Osteocyte (in vitro differentiated cells): ENCODE measurements around the gene GALNTL6. TPM values are rescaled to one million over a fixed set of nuclear protein-coding genes. Genes with fewer than 3 reads are reported as not detected.

Source experiments
- DNase-seq: peaks from one replicate; pipeline ENCODE4 v3.0.0; 2021; ENCODE audit warnings: mixed read lengths; ENCODE audit not compliant: unreplicated experiment; ENCODE audit errors: extremely low spot score
- H3K27ac Mint-ChIP-seq: one replicate; pipeline ENCODE4 v1.8.0; 2021; ENCODE audit warnings: mild to moderate bottlenecking, mixed read lengths; ENCODE audit not compliant: unreplicated experiment
- H3K27me3 Mint-ChIP-seq: one replicate; pipeline ENCODE4 v1.8.0; 2021; ENCODE audit warnings: mixed read lengths; ENCODE audit not compliant: unreplicated experiment
- H3K36me3 Mint-ChIP-seq: one replicate; pipeline ENCODE4 v1.8.0; 2021; ENCODE audit warnings: mixed read lengths; ENCODE audit not compliant: unreplicated experiment
- H3K4me1 Mint-ChIP-seq: one replicate; pipeline ENCODE4 v1.8.0; 2021; ENCODE audit warnings: mixed read lengths; ENCODE audit not compliant: unreplicated experiment
- H3K4me3 Mint-ChIP-seq: one replicate; pipeline ENCODE4 v1.8.0; 2021; ENCODE audit warnings: mild to moderate bottlenecking, moderate library complexity, mixed read lengths; ENCODE audit not compliant: unreplicated experiment
- H3K9me3 Mint-ChIP-seq: one replicate; pipeline ENCODE4 v1.8.0; 2021; ENCODE audit warnings: mixed read lengths; ENCODE audit not compliant: unreplicated experiment
- total RNA-seq: library from RNA; stranded (reverse); gene quantifications from 2 replicates; pipeline ENCODE4 v1.2.1, GENCODE V29; 2021
- TF ChIP-seq, protein P1 (sequence below): fragments of 200-600 bp; sonication (generic); IDR thresholded peaks from 2 replicates; pipeline ENCODE4 v1.5.0; 2021; ENCODE audit warnings: antibody characterized with exemption, mild to moderate bottlenecking, moderate library complexity

Gene GALNTL6
- total RNA-seq, 1 donor from 2014 or later = not detected

DNA sequence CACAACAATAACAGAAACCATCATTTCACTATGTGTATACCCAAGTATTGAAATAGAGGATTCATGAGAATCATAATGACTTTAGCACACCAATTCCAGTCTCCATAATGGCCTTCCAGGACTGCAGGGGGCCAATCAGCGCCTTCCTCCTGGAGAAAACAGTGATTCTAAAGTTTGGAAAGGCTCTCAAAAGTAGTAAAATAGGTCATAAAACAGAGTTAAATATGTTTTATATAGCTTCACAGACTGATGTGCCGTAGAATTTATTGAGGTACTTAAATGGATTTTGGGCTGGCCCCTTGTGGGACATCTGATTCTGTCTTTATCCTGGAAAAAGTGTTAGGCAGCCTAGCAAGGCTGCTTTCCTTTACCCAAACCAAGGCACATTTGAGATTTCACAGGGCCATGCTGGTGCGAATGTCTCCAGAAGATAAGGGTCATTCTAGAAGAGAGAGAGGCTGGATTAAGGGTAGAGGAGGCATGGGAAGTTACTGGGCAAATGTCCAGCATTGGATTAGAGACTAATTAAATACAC lies 543.9 kb downstream of the GALNTL6 start:
- no peak for DNase-seq
- H3K4me3 Mint-ChIP-seq = no peak overlapping the region

DNA sequence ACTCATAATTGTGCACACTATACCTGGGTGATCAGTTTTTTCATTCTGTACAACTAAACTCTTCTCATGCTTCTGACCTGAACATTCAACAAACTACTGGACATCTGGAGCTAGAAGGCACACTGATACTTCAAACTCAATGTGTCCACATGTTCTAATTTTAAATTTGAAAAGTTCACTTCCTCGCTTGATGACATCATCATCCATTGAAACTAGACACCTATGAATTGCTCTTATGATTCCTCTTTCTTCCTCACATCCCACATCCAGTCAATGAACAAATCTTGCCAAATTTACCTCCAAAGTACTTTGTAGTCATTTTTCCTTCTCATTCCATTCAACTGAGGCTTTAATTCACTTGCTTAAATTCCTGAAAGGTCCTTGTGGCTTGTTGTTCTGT lies 549.4 kb downstream of the GALNTL6 start:
- no peak overlapping the region for H3K4me3 Mint-ChIP-seq
- no peak for DNase-seq
- H3K9me3 Mint-ChIP-seq = peaks cover 5% of the 10 kb centered on the region
- H3K36me3 Mint-ChIP-seq = no peaks in the 10 kb centered on the region
- H3K27ac Mint-ChIP-seq = no peak overlapping the region
- H3K27me3 Mint-ChIP-seq = peaks cover 3% of the 10 kb centered on the region
- TF ChIP-seq, protein P1, sequence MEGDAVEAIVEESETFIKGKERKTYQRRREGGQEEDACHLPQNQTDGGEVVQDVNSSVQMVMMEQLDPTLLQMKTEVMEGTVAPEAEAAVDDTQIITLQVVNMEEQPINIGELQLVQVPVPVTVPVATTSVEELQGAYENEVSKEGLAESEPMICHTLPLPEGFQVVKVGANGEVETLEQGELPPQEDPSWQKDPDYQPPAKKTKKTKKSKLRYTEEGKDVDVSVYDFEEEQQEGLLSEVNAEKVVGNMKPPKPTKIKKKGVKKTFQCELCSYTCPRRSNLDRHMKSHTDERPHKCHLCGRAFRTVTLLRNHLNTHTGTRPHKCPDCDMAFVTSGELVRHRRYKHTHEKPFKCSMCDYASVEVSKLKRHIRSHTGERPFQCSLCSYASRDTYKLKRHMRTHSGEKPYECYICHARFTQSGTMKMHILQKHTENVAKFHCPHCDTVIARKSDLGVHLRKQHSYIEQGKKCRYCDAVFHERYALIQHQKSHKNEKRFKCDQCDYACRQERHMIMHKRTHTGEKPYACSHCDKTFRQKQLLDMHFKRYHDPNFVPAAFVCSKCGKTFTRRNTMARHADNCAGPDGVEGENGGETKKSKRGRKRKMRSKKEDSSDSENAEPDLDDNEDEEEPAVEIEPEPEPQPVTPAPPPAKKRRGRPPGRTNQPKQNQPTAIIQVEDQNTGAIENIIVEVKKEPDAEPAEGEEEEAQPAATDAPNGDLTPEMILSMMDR = no peak
- H3K4me1 Mint-ChIP-seq = no peaks in the 10 kb centered on the region

More for the DNA sequence above, 543.9 kb downstream of the GALNTL6 start:
- H3K9me3 Mint-ChIP-seq = no peaks in the 10 kb centered on the region
- H3K4me1 Mint-ChIP-seq = peaks cover 11% of the 10 kb centered on the region
- no peaks in the 10 kb centered on the region for H3K27me3 Mint-ChIP-seq
- H3K27ac Mint-ChIP-seq = no peak overlapping the region
- TF ChIP-seq, protein P1 = no peak
- H3K36me3 Mint-ChIP-seq = no peaks in the 10 kb centered on the region

DNA sequence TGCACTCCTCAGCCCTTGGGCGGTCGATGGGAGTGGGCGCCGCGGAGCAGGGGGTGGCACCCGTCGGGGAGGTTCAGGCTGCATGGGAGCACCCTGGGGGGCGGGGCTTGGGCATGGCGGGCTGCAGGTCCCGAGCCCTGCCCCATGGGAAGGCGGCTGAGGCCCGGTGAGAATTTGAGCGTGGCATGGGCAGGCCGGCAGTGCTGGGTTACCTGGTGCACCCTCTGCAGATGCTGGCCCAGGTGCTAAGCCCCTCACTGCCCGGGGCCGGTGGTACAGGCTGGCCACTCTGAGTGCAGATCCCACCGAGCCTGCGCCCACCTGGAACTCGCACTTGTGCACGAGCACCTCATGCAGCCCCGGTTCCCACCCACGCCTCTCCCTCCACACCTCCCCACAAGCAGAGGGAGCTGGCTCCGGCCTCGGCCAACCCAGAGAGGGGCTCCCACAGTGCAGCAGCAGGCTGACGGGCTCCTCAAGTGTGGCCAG lies 556.3 kb downstream of the GALNTL6 start:
- no peaks in the 10 kb centered on the region for H3K4me1 Mint-ChIP-seq
- no peak for DNase-seq
- H3K36me3 Mint-ChIP-seq = no peaks in the 10 kb centered on the region
- peaks cover 3% of the 10 kb centered on the region for H3K27me3 Mint-ChIP-seq
- TF ChIP-seq, protein P1 = no peak
- peaks cover 9% of the 10 kb centered on the region for H3K9me3 Mint-ChIP-seq
- no peak overlapping the region for H3K4me3 Mint-ChIP-seq
- H3K27ac Mint-ChIP-seq = no peak overlapping the region

DNA sequence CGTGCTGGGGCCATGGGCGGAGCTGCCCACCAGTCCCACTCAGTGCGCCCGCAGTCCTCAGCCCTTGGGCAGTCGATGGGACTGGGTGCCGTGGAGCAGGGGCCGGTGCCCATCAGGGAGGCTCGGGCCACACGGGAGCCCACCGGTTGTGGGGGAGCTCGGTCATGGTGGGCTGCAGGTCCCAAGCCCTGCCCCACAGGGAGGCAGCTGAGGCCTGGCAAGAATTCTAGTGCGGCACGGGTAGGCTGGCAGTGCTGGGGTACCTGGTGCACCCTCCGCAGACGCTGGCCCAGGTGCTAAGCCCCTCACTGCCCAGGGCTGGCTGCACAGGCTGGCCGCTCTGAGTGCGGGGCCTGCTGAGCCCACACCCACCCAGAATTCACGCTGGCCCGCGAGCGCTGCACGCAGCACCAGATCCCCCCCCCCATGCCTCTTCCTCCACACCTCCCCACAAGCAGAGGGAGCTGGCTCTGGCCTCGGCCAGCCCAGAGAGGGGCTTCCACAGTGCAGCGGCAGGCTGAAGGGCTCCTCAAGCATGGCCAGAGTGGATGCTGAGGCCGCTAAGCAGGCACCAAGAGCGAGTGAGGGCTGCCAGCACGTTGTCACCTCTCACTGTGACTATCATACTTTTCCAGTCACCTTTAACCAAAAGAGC lies 564.4 kb downstream of the GALNTL6 start:
- H3K27ac Mint-ChIP-seq = no peak overlapping the region
- no peaks in the 10 kb centered on the region for H3K4me1 Mint-ChIP-seq
- no peaks in the 10 kb centered on the region for H3K27me3 Mint-ChIP-seq
- H3K4me3 Mint-ChIP-seq = no peak overlapping the region
- DNase-seq = no peak
- H3K9me3 Mint-ChIP-seq = peaks cover 21% of the 10 kb centered on the region
- H3K36me3 Mint-ChIP-seq = no peaks in the 10 kb centered on the region
- TF ChIP-seq, protein P1 = no peak

DNA sequence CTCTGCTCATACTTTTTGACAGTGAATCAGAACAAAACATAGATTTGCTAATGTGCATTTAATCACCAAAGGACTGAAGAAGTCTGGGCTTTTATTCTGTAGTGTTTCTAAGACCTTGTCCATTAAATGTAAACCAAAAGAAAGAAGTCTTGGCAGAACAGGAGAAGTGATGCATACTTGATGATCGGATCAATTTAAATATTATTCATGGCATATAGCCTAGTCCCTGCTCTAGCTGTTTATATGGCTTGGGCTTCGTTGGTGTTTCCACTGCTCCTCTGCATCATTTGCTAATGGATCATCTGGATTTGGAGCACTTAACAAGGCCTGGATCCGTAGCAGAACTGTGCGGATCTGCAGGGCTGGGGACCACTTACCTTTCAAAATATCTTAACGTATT lies 566.6 kb downstream of the GALNTL6 start:
- Mint-ChIP-seq H3K4me3 (no peak overlapping the region), H3K4me1 (no peaks in the 10 kb centered on the region), H3K36me3 (no peaks in the 10 kb centered on the region), H3K9me3 (peaks cover 13% of the 10 kb centered on the region), H3K27me3 (peaks cover 3% of the 10 kb centered on the region), H3K27ac (no peak overlapping the region)
- TF ChIP-seq, protein P1 = no peak
- DNase-seq = no peak
